CD4-positive, CD25-positive, alpha-beta regulatory T cell (primary cell): ENCODE data around the gene BNIPL. TPM values are rescaled to one million over a fixed set of nuclear protein-coding genes. Genes with fewer than 3 reads are reported as not detected.

Experiments used
- ATAC-seq, 2 donors: fragments of 150-1000 bp; cut with Tn5 transposase; one replicate each; pipeline ENCODE4 v1.10.0; 2021; ENCODE audit warnings: low read depth in 2 of 2, moderate number of reproducible peaks in 2 of 2, moderate library complexity in 1 of 2
- DNase-seq, 3 donors: peaks; one replicate each; pipeline versions ENCODE4 v3.0.0 to v3.0.0-alpha.2; 2012 to 2022; ENCODE audit warnings: mixed read lengths in 1 of 3
- H3K27ac ChIP-seq: one replicate; pipeline ENCODE4 v1.7.0; 2013; ENCODE audit warnings: mild to moderate bottlenecking, low read length; ENCODE audit not compliant: insufficient read depth, poor library complexity, severe bottlenecking
- H3K27me3 ChIP-seq: one replicate; pipeline ENCODE4 v1.7.0; 2013; ENCODE audit warnings: low read length; ENCODE audit not compliant: control insufficient read depth, insufficient read depth
- H3K36me3 ChIP-seq: one replicate; pipeline ENCODE4 v1.7.0; 2013; ENCODE audit warnings: mild to moderate bottlenecking, low read length, moderate library complexity; ENCODE audit not compliant: control insufficient read depth, insufficient read depth
- H3K4me1 ChIP-seq: 2 replicates; pipeline ENCODE4 v1.7.0; 2013; ENCODE audit warnings: mild to moderate bottlenecking, low read length; ENCODE audit not compliant: insufficient read depth, control insufficient read depth, poor library complexity, severe bottlenecking
- H3K4me3 ChIP-seq: one replicate; pipeline ENCODE4 v1.7.0; 2013; ENCODE audit warnings: low read depth, mild to moderate bottlenecking, low read length, moderate library complexity
- H3K9me3 ChIP-seq, 2 experiments: 1 replicate in 1 of 2; 2 replicates in 1 of 2; pipeline ENCODE4 v1.7.0; 2013; ENCODE audit warnings: low read length in 2 of 2, mild to moderate bottlenecking in 1 of 2, moderate library complexity in 1 of 2; ENCODE audit not compliant: control insufficient read depth in 2 of 2
- H3K27ac Mint-ChIP-seq, 3 donors: one replicate each; pipeline ENCODE4 v1.8.0; 2020 to 2022; ENCODE audit warnings: mild to moderate bottlenecking in 3 of 3, mixed read lengths in 3 of 3, moderate library complexity in 2 of 3
- H3K27me3 Mint-ChIP-seq: one replicate; pipeline ENCODE4 v1.8.0; 2022; ENCODE audit warnings: mild to moderate bottlenecking, mixed read lengths
- H3K36me3 Mint-ChIP-seq: one replicate; pipeline ENCODE4 v1.8.0; 2020; ENCODE audit warnings: mixed read lengths
- H3K4me1 Mint-ChIP-seq, 4 donors: one replicate each; pipeline ENCODE4 v1.8.0; 2020 to 2022; ENCODE audit warnings: mixed read lengths in 4 of 4, mild to moderate bottlenecking in 1 of 4
- H3K4me3 Mint-ChIP-seq, 4 donors: one replicate each; pipeline ENCODE4 v1.8.0; 2020 to 2022; ENCODE audit warnings: mild to moderate bottlenecking in 4 of 4, mixed read lengths in 4 of 4, moderate library complexity in 3 of 4
- H3K9me3 Mint-ChIP-seq, 7 donors: one replicate each; pipeline ENCODE4 v1.8.0; 2020 to 2022; ENCODE audit warnings: mixed read lengths in 7 of 7, mild to moderate bottlenecking in 3 of 7, moderate library complexity in 2 of 7
- polyA plus RNA-seq, 4 donors: library from polyadenylated mRNA; unstranded; fragments of 300-500 nt; fragmentation: Illumina TruSeq; gene quantifications; one replicate each; pipeline ENCODE4 v1.2.3, GENCODE V29; 2021
- total RNA-seq: library from RNA; stranded (reverse); gene quantifications from one replicate; pipeline ENCODE4 v1.2.3, GENCODE V29; 2022

Gene BNIPL
- total and polyA plus RNA-seq, 5 donors from 2014 or later, result 0.07 to 0.94 (median 0.23) TPM

DNA sequence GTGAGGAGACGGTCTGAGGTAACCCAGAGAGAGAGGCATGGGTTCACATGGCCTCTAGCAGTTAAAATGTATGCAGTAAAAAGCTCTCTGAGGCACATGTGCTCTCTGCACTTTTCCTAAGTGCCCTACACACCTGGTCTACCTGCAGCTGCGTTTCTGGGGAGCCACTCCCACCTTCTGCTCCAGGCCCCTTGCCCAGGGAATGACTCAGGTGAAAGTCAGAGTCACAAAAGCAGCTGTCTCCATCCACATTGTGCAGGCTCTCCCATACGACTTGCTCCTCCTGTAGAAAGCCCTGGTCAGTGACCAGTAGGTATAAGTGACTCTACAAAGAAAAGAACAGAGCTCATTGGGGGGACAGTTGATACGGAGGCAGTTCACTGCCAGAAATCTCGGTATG is 38.4 kb upstream of the BNIPL start:
- H3K4me3 Mint-ChIP-seq, result no peak overlapping the region

DNA sequence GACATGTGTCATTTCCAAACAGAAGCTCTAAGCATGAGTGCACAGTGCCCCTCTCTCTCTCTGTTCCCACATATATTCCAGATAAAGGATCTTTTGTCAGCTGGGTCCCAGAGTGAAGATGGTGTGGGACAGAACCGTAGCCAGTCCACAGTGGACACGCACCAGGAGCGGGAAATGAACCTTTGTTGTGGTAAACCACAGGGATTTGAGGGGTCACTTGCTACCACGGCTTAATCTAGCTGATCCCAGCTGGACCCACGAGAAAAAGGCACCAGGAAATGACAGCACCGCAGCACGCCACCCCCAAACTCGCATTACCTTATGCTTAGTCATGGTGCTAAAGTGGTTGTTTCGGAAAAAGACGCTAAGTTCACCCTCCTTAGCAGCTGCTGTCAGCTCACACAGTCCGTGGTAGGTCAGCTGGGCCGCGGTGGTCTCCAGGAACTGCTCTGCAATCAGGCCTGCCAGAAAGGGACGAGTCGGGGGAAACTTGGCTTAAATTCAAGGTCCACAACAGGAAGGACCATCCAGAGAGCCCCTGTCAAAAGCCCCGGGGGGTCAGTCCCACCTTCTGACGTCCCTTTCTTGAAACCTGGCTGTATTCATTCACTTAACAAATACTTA is 37.2 kb upstream of the BNIPL start:
- DNase-seq (no peak), ATAC-seq (no peak)
- Mint-ChIP-seq H3K27ac (peak overlapping the region in 2 of 3 donors; percentile 42 to 63), H3K9me3 (no peaks in the 10 kb centered on the region), H3K27me3 (no peaks in the 10 kb centered on the region), H3K36me3 (peaks cover 30% of the 10 kb centered on the region), H3K4me3 (no peak overlapping the region), H3K4me1 (peaks cover 0 to 39% (median 26%) of the 10 kb centered on the region in 4 donors)
- Histone ChIP-seq H3K36me3 (peaks cover 37% of the 10 kb centered on the region), H3K27me3 (no peaks in the 10 kb centered on the region), H3K9me3 (no peaks in the 10 kb centered on the region), H3K4me3 (no peak overlapping the region), H3K27ac (no peak overlapping the region), H3K4me1 (peaks cover 23% of the 10 kb centered on the region)

More for the DNA sequence above, 38.4 kb upstream of the BNIPL start:
- Histone ChIP-seq H3K4me3 (no peak overlapping the region), H3K27me3 (no peaks in the 10 kb centered on the region), H3K27ac (no peak overlapping the region), H3K36me3 (peaks cover 37% of the 10 kb centered on the region), H3K4me1 (peaks cover 12% of the 10 kb centered on the region), H3K9me3 (no peaks in the 10 kb centered on the region)
- ATAC-seq, result no peak
- H3K4me1 Mint-ChIP-seq, result peaks cover 0 to 31% (median 22%) of the 10 kb centered on the region in 4 donors
- peaks cover 29% of the 10 kb centered on the region for H3K36me3 Mint-ChIP-seq
- H3K27ac Mint-ChIP-seq, result peak overlapping the region in 1 of 3 donors; percentile 63
- no peaks in the 10 kb centered on the region for H3K27me3 Mint-ChIP-seq
- no peaks in the 10 kb centered on the region for H3K9me3 Mint-ChIP-seq
- DNase-seq, result no peak

DNA sequence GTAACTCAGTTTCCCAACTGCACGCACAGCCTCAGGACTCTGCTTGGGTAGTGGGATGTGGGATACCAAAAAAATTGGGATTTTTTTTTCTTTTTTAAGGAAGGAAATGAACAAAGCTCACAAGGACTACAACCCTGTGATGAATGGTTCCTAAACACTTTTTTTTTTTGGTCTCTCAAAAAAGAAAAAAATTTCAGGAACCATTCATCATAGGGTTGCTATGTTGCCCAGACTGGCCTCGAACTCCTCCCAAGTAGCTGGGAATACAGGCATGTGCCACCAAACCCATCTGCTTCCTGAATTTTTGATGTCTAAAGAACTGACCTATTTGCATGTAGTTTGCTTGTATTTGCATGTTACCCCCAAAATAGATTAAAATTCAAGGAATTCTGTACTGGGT is 36.5 kb upstream of the BNIPL start:
- Histone ChIP-seq H3K4me1 (peaks cover 27% of the 10 kb centered on the region), H3K27me3 (no peaks in the 10 kb centered on the region), H3K27ac (no peak overlapping the region), H3K4me3 (no peak overlapping the region), H3K36me3 (peaks cover 37% of the 10 kb centered on the region), H3K9me3 (no peaks in the 10 kb centered on the region)
- DNase-seq (no peak), ATAC-seq (no peak)
- Mint-ChIP-seq H3K4me3 (no peak overlapping the region), H3K36me3 (peaks cover 27% of the 10 kb centered on the region), H3K9me3 (no peaks in the 10 kb centered on the region), H3K4me1 (peaks cover 0 to 46% (median 26%) of the 10 kb centered on the region in 4 donors), H3K27ac (peak overlapping the region in 1 of 3 donors; percentile 14), H3K27me3 (no peaks in the 10 kb centered on the region)

DNA sequence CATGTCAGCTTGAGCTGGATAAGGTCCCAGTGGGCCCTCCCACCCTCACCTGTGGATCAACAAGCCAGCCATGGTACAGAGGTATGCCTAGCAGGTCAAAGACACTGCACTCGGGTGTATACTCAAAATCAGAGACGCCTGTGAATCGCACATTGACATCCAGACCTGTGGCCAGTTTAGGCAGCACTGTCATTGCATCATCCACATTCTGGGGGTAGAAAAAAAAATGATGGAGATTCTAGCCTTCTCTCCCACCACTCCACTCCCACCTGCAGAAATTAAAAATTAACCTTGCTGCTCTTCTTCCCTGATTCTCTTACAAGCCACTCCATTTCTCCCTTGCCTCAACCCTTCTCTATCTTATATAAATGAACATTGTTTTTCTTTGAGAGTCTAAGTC is 36.0 kb upstream of the BNIPL start:
- no peak overlapping the region for H3K4me3 ChIP-seq
- no peaks in the 10 kb centered on the region for H3K27me3 Mint-ChIP-seq
- no peaks in the 10 kb centered on the region for H3K27me3 ChIP-seq
- H3K36me3 Mint-ChIP-seq, result peaks cover 27% of the 10 kb centered on the region
- peak overlapping the region in 1 of 3 donors; percentile 59 for H3K27ac Mint-ChIP-seq
- H3K9me3 ChIP-seq, result no peaks in the 10 kb centered on the region
- H3K9me3 Mint-ChIP-seq, result no peaks in the 10 kb centered on the region
- H3K36me3 ChIP-seq, result peaks cover 37% of the 10 kb centered on the region
- DNase-seq, result no peak
- no peak overlapping the region for H3K27ac ChIP-seq
- H3K4me3 Mint-ChIP-seq, result no peak overlapping the region
- H3K4me1 ChIP-seq, result peaks cover 32% of the 10 kb centered on the region
- no peak for ATAC-seq
- peaks cover 0 to 49% (median 28%) of the 10 kb centered on the region in 4 donors for H3K4me1 Mint-ChIP-seq

DNA sequence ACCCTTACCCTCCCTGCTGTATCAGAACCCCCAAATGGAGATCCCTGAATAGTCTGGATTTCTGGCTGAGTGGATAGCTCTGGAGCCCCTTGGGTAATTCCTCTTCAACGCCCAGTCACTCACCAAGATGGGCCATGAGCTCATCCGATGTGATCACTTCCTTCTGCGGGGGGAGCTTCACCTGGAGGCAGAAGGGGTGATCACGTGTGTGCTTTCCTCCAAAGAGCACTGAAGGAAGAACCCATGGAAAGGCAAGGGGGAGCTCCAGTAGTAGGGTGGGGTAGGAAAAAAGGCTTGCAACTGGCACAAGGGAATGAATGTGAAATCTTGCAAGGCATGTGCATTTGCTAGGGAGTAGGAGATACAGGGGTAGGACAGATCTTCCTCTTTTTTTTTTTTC is 34.8 kb upstream of the BNIPL start:
- Mint-ChIP-seq H3K4me1 (peaks cover 0 to 57% (median 34%) of the 10 kb centered on the region in 4 donors), H3K27ac (peak overlapping the region; percentile 10 to 97 (median 53)), H3K36me3 (peaks cover 27% of the 10 kb centered on the region), H3K9me3 (no peaks in the 10 kb centered on the region), H3K27me3 (no peaks in the 10 kb centered on the region), H3K4me3 (peak overlapping the region in 3 of 4 donors; percentile 35 to 76 (median 71))
- no peaks in the 10 kb centered on the region for H3K9me3 ChIP-seq
- DNase-seq (no peak), ATAC-seq (no peak)
- no peaks in the 10 kb centered on the region for H3K27me3 ChIP-seq
- H3K27ac ChIP-seq, result no peak overlapping the region
- H3K36me3 ChIP-seq, result peaks cover 37% of the 10 kb centered on the region
- H3K4me1 ChIP-seq, result peaks cover 38% of the 10 kb centered on the region
- no peak overlapping the region for H3K4me3 ChIP-seq

DNA sequence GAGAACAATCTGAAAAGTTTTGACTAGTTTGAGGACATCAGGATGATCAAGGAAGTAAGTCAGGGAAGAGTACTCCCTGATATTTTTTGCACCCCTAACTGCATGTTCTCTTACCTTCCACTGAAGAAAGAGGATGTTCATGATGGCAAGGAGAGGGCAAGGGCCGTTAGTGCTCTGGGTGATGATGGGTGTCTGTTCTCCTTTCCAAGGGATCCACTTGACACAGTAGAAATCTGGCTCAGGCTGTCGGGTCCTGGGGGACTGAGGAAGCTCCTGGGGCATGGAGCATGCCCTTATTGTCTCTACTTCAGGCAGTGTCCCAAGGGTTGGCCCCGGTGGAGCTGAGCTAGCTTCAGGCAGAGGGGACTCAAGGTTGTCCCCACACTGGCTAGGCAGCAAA is 34.3 kb upstream of the BNIPL start:
- H3K4me3 ChIP-seq, result no peak overlapping the region
- no peaks in the 10 kb centered on the region for H3K9me3 ChIP-seq
- no peak overlapping the region for H3K27ac ChIP-seq
- Mint-ChIP-seq H3K27me3 (no peaks in the 10 kb centered on the region), H3K27ac (peak overlapping the region; percentile 10 to 97 (median 53)), H3K4me3 (peak overlapping the region in 3 of 4 donors; percentile 21 to 76 (median 71)), H3K36me3 (peaks cover 27% of the 10 kb centered on the region), H3K9me3 (no peaks in the 10 kb centered on the region), H3K4me1 (peaks cover 0 to 61% (median 37%) of the 10 kb centered on the region in 4 donors)
- ATAC-seq (no peak), DNase-seq (no peak)
- no peaks in the 10 kb centered on the region for H3K27me3 ChIP-seq
- peaks cover 33% of the 10 kb centered on the region for H3K36me3 ChIP-seq
- H3K4me1 ChIP-seq, result peaks cover 43% of the 10 kb centered on the region

DNA sequence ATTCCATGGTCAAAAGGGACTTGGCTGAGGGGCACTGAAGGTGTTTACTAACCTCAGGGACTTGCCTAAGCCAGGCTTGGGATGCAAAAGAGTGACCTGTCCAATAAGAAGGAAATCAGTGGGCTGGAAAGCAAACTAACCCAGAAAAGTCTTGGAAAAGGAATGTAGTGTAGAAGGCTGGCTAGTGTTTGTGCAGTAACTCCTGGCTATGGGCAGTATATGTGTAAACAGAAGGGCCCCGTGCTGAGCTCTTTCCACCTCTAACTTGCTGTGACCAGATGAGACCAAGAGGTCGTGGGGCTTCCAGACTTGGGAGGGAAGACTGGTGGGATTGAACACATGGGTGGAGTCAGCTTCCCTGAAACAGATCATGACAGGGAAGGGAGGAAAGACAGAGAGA is 33.8 kb upstream of the BNIPL start:
- peaks cover 28% of the 10 kb centered on the region for H3K36me3 ChIP-seq
- H3K9me3 Mint-ChIP-seq, result no peaks in the 10 kb centered on the region
- ATAC-seq, result no peak

DNA sequence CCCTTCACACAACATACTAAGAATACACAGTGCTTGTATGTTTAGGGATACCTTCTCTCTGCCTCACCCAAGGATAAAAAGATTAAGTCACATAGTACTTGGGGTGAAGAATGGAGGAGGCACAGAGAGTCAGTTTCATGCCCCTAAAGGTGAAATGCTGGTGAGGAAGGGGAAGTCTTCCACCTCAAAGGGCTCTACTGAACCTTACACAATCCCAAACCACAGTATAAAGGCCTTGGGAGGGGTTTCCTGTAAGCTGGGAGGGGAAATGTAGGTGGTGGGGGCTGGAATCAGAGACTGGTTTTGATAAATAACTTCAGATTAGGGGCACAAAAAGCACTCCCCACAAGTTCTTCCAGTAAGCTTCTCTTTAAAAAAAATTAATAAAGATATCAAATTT is 33.2 kb upstream of the BNIPL start:
- Histone ChIP-seq H3K36me3 (peaks cover 23% of the 10 kb centered on the region), H3K4me3 (peak overlapping the region; percentile 38), H3K27me3 (no peaks in the 10 kb centered on the region), H3K27ac (peak overlapping the region; percentile 65), H3K4me1 (peaks cover 52% of the 10 kb centered on the region), H3K9me3 (no peaks in the 10 kb centered on the region)
- Mint-ChIP-seq H3K36me3 (peaks cover 23% of the 10 kb centered on the region), H3K9me3 (no peaks in the 10 kb centered on the region), H3K4me1 (peaks cover 7 to 72% (median 46%) of the 10 kb centered on the region in 4 donors), H3K27me3 (no peaks in the 10 kb centered on the region), H3K4me3 (peak overlapping the region; percentile 67 to 98 (median 76)), H3K27ac (peak overlapping the region; percentile 91 to 97 (median 95))
- DNase-seq, result peak in 1 of 3 donors; percentile 44
- no peak for ATAC-seq

More for the DNA sequence above, 33.8 kb upstream of the BNIPL start:
- H3K27me3 ChIP-seq, result no peaks in the 10 kb centered on the region
- no peaks in the 10 kb centered on the region for H3K27me3 Mint-ChIP-seq
- no peaks in the 10 kb centered on the region for H3K9me3 ChIP-seq
- peak overlapping the region in 3 of 4 donors; percentile 72 to 98 (median 81) for H3K4me3 Mint-ChIP-seq
- peaks cover 48% of the 10 kb centered on the region for H3K4me1 ChIP-seq
- no peak overlapping the region for H3K27ac ChIP-seq
- DNase-seq, result no peak
- peak overlapping the region; percentile 91 to 97 (median 95) for H3K27ac Mint-ChIP-seq
- peak overlapping the region; percentile 38 for H3K4me3 ChIP-seq
- peaks cover 2 to 67% (median 40%) of the 10 kb centered on the region in 4 donors for H3K4me1 Mint-ChIP-seq
- H3K36me3 Mint-ChIP-seq, result peaks cover 23% of the 10 kb centered on the region
